Measurements from ENCODE around the gene TOGARAM2.

DNA sequence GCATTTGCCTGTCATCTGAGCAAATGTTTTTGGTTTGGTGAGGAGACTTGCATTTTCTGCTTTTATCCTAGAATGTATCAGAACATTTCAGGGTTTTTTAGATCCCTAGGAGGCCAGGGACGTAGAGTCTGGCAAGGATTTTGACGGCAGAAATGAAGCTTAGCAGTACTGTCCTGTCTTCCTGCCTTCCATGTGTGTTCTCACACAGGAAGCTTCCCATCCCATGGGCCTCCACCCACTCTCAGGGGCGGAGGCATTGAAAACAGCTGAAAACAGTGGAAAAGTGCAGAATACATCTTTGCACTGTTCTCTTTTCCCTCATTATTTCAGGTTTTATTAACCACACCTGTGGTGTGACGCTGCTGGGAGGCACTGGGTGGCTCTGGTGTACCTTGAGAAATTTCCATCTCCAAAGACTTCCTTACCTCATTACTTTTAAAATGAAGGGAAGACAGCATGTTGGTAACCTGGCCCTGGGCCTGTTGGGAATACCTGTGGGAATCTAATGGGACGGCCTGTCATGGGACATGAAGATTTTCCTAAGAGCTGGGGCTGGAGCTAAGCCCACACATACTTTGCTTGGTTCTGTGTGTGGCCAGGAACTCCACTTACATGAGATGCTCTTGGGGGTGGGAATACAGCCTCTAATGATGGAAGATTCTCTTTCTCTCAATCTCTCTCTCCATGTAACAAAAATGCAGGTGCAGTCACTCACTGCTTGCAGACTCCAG, 72.7 kb downstream of the TOGARAM2 start:
- TF ChIP-seq CTCF (IDR thresholded peaks at IDR 0.05) = no peak
- no peak for TF ChIP-seq ZFX (IDR thresholded peaks at IDR 0.05; ENCODE audit: borderline replicate concordance)

Data from 22Rv1 (cell line).